Measurements from ENCODE around the gene TWNK. TPM values are rescaled to one million over a fixed set of nuclear protein-coding genes. Genes with fewer than 3 reads are reported as not detected.
"Not testable (repeated sequence)": the region's sequence is repeated elsewhere in the genome, so short reads cannot be mapped to it uniquely, and the experiment has no call there.

TWNK gene
- total RNA-seq, 1 donor from 2014 or later: 5.2 TPM

GRCh38 chr10:100972115-100972903 lies 15.0 kb upstream of the TWNK start:
- DNase-seq (ENCODE audit: low read depth): no peak
- no peak for TF ChIP-seq CTCF (conservative IDR thresholded peaks at IDR 0.05; ENCODE audit: low read depth, low read length)
- H3K4me3 ChIP-seq (ENCODE audit: low read depth, low read length): no peak overlapping the region

DNA sequence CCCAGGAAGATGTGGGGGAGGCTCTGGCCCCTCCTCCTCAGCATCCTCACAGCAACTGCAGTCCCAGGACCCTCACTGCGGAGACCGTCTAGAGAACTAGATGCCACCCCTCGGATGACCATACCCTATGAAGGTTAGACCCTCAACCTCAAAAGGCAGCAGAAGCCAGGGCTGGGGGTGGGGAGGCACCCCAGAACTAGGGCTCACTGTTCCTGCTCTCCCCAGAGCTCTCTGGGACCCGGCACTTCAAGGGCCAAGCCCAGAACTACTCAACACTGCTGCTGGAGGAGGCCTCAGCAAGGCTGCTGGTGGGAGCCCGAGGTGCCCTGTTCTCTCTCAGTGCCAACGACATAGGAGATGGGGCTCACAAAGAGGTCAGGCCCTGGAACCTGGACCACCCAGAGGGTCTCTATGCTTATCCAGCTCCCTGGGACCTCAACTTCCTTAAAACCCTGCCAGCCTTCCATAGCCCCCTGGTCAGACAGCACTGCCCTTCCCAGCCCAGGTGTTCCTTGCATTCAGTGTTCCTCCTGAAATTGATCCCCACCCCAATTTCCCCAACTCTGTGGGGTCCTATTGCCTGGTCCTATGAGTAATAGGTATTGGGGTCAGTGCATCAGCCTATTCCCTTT lies 14.3 kb upstream of the TWNK start:
- no peak overlapping the region for H3K4me3 ChIP-seq (ENCODE audit: low read depth, low read length)
- no peak for TF ChIP-seq CTCF (conservative IDR thresholded peaks at IDR 0.05; ENCODE audit: low read depth, low read length)
- no peak for DNase-seq (ENCODE audit: low read depth)

DNA sequence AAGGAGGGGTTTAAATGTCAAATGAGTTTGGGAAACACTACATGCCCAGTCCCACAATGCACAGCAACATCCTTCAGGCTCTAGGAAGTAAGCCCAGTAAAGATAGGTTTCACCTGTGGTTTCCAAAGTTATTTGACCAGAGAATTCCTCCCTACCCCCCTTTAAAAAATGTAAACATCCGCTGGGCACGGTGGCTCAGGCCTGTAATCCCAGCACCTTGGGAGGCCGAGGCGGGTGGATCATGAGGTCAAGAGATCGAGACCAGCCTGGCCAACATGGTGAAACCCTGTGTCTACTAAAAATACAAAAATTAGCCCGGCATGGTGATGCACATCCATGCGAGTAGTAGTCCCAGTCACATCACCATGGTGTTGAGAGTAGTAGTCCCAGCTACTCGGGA lies 11.9 kb upstream of the TWNK start:
- not testable (repeated sequence) for H3K4me3 ChIP-seq (ENCODE audit: low read depth, low read length); DNase-seq (ENCODE audit: low read depth)

GRCh38 chr10:100976906-100977305 lies 10.4 kb upstream of the TWNK start:
- DNase-seq (ENCODE audit: low read depth): no peak
- no peak overlapping the region for H3K4me3 ChIP-seq (ENCODE audit: low read depth, low read length)
- TF ChIP-seq CTCF (conservative IDR thresholded peaks at IDR 0.05; ENCODE audit: low read depth, low read length): no peak

- DNase-seq (ENCODE audit: low read depth): no peak
- TF ChIP-seq CTCF (conservative IDR thresholded peaks at IDR 0.05; ENCODE audit: low read depth, low read length): no peak
- H3K4me3 ChIP-seq (ENCODE audit: low read depth, low read length): no peak overlapping the region
Measured at GRCh38 chr10:100977436-100977835, 9.9 kb upstream of the TWNK start.

DNA sequence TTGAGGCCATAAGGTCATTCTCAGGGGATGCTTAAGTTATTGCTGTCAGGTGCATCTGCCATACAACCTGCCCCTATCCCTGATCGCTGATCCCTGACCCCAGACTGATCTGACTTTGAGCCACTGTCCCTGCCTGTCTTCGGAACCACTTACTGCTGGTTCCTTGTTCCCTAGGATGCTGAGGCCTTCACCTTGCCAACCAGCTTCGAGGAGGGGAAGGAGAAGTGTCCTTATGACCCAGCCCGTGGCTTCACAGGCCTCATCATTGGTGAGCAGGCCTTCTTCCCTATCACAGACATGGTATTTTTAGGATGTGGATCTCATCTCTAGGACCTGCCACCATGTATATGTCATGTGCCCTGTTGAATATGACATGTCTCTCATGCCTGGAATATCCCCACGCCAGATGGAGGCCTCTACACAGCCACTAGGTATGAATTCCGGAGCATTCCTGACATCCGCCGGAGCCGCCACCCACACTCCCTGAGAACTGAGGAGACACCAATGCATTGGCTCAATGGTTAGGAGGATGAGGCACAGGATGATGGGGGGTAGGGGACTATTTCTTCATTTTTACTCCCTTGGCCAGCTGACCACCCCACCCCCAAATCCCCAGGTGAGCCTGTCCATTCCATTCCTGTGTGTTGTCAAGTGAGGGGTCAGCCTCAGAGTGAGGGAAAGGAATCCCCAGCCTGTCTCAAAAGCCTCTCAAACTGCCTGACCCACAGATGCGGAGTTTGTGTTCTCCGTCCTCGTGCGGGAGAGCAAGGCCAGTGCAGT lies 9.0 kb upstream of the TWNK start:
- no peak for DNase-seq (ENCODE audit: low read depth)
- no peak for TF ChIP-seq CTCF (conservative IDR thresholded peaks at IDR 0.05; ENCODE audit: low read depth, low read length)
- H3K4me3 ChIP-seq (ENCODE audit: low read depth, low read length): no peak overlapping the region

DNA sequence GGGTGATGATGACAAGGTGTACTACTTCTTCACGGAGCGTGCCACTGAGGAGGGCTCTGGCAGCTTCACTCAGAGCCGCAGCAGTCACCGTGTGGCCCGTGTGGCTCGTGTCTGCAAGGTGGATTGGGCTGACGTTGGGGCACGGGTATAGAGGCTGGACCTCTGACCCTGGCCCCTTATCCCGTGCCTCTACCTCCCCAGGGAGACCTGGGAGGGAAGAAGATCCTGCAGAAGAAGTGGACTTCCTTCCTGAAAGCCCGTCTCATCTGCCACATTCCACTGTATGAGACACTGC lies 8.5 kb upstream of the TWNK start:
- H3K4me3 ChIP-seq (ENCODE audit: low read depth, low read length): no peak overlapping the region
- DNase-seq (ENCODE audit: low read depth): no peak
- no peak for TF ChIP-seq CTCF (conservative IDR thresholded peaks at IDR 0.05; ENCODE audit: low read depth, low read length)
